ENCODE measurements around the gene CCDC138.

DNA sequence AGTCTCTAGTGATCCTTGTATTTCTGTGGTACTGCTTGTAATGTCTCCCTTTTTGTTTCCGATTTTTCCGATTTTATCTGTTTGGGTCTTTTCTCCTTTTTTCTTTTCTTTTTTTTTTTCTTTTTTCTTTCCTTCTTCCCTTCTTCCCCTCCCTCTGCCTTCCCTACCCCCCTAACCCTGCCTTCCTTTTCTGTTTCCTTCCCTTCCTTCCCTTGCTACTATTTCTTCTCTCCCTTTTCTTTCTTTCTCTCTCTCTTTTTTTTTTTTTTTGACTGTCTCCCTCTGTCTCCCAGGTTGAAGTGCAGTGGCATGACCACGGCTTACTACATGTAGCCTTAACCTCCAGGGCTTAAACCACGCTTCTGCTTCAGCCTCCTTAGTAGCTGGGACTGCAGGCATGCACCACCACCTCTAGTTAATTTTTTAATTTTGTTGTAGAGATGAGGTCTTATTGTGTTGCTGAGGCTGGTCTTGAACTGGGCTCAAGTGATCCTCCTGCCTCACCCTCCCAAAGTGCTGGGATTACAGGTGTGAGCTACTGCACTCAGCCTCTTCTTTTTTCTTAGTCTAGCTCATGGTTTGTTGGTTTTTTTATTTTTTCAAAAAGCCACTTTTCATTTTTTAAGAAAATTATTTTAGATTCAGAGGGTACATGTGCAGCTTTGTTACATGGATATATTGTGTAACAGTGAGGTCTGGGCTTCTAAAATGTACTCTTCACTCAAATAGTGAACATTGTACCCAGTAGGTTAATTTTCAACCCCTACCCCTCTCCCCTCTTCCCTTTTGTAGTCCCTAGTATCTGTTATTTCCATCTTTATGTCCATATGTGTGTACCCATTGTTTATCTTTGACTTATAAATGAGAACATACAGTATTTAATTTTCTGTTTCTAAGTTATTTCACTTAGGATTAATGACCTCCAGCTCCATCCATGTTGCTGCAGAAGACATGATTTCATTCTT, 24.7 kb downstream of the CCDC138 start:
- TF ChIP-seq, protein P1, sequence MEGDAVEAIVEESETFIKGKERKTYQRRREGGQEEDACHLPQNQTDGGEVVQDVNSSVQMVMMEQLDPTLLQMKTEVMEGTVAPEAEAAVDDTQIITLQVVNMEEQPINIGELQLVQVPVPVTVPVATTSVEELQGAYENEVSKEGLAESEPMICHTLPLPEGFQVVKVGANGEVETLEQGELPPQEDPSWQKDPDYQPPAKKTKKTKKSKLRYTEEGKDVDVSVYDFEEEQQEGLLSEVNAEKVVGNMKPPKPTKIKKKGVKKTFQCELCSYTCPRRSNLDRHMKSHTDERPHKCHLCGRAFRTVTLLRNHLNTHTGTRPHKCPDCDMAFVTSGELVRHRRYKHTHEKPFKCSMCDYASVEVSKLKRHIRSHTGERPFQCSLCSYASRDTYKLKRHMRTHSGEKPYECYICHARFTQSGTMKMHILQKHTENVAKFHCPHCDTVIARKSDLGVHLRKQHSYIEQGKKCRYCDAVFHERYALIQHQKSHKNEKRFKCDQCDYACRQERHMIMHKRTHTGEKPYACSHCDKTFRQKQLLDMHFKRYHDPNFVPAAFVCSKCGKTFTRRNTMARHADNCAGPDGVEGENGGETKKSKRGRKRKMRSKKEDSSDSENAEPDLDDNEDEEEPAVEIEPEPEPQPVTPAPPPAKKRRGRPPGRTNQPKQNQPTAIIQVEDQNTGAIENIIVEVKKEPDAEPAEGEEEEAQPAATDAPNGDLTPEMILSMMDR (conservative IDR thresholded peaks at IDR 0.05; ENCODE audit: low read depth, low read length) = no peak
- no peak for TF ChIP-seq EZH2 (IDR thresholded peaks at IDR 0.05; ENCODE audit: borderline replicate concordance, low read depth, low read length, poor library complexity, severe bottlenecking)
